Esophagus muscularis mucosa (tissue), 4 donors: ENCODE measurements around the gene PADI2. TPM values are rescaled to one million over a fixed set of nuclear protein-coding genes. Genes with fewer than 3 reads are reported as not detected.
A peak's percentile ranks its signal among the peaks of the same experiment; 100 is the strongest.

Source experiments
- DNase-seq: peaks from one replicate; pipeline ENCODE4 v3.0.0-alpha.2; 2017; ENCODE audit errors: extremely low spot score
- H3K27ac ChIP-seq, 4 donors: fragments of 200-600 bp; sonication (generic); replicated peaks in 1 of 4; 1 replicate in 3 of 4; 2 replicates in 1 of 4; pipeline ENCODE4 v1.5.1; 2016 to 2019; ENCODE audit warnings: mild to moderate bottlenecking in 1 of 4
- H3K27me3 ChIP-seq, 4 donors: fragments of 200-600 bp; sonication (generic); one replicate each; pipeline versions ENCODE4 v1.5.1 to v1.6.0; 2016 to 2019
- H3K36me3 ChIP-seq, 4 donors: fragments of 200-600 bp; sonication (generic); one replicate each; pipeline ENCODE4 v1.5.1; 2016 to 2019
- H3K4me1 ChIP-seq, 4 donors: fragments of 200-600 bp; sonication (generic); one replicate each; pipeline ENCODE4 v1.5.1; 2016 to 2019
- H3K4me3 ChIP-seq, 4 donors: fragments of 200-600 bp; sonication (generic); 1 replicate in 2 of 4; 2 replicates in 2 of 4; pipeline ENCODE4 v1.5.1; 2016 to 2019; ENCODE audit warnings: mild to moderate bottlenecking in 4 of 4, moderate library complexity in 1 of 4
- H3K9me3 ChIP-seq, 4 donors: fragments of 200-600 bp; sonication (generic); 1 replicate in 3 of 4; 2 replicates in 1 of 4; pipeline ENCODE4 v1.5.1; 2016 to 2019
- CTCF ChIP-seq, 3 experiments: fragments of 200-600 bp in 2 of 3; fragments of 450-650 bp in 1 of 3; sonication (generic) in 2 of 3; IDR thresholded peaks; one replicate each; pipeline ENCODE4 v1.5.1; 2017 to 2019; ENCODE audit warnings: antibody characterized with exemption in 3 of 3, mild to moderate bottlenecking in 2 of 3, moderate library complexity in 1 of 3
- EP300 ChIP-seq: sonication (generic); formaldehyde crosslinking; IDR thresholded peaks from one replicate; pipeline ENCODE4 v1.6.1; 2017; ENCODE audit warnings: antibody characterized with exemption
- POLR2A ChIP-seq: fragments of 450-650 bp; IDR thresholded peaks from one replicate; pipeline ENCODE4 v1.6.1; 2017; ENCODE audit warnings: antibody characterized with exemption, moderate library complexity, mild to moderate bottlenecking, low read depth
- POLR2AphosphoS5 ChIP-seq, 2 donors: sonication (generic); formaldehyde crosslinking; IDR thresholded peaks; one replicate each; pipeline ENCODE4 v1.6.1; 2017; ENCODE audit warnings: antibody characterized with exemption in 2 of 2
- WGBS: methylation state at CpG from one replicate; pipeline ENCODE4 v1.1.5; 2018; 5-methylcytosine and 5-hydroxymethylcytosine counted together
- intact Hi-C: fragments of 100-400 bp; cut with DNase I; formaldehyde crosslinking; loops from one replicate; pipeline ENCODE4 v1.15.1; 2023
- total RNA-seq, 4 donors: library from RNA; depleted of rRNA; stranded (reverse); fragments of >200 nt; gene quantifications; one replicate each; pipeline versions ENCODE4 v1.1.0 to v1.2.1, GENCODE V29; 2016

PADI2 gene
- total RNA-seq, 4 donors from 2014 or later = 0.39 to 2.0 (median 0.65) TPM

GRCh38 chr1:17047924-17048323, 71.3 kb downstream of the PADI2 start:
- no peak for TF ChIP-seq POLR2A
- TF ChIP-seq POLR2AphosphoS5 (IDR thresholded peaks at IDR 0.05) = no peak
- no peak for TF ChIP-seq EP300
- TF ChIP-seq CTCF (IDR thresholded peaks at IDR 0.05) = no peak
- Histone ChIP-seq H3K27me3 (no peaks in the 10 kb centered on the region), H3K4me1 (peaks cover 30 to 61% (median 37%) of the 10 kb centered on the region in 4 donors), H3K4me3 (no peak overlapping the region), H3K9me3 (peaks cover 0 to 4% (median 0%) of the 10 kb centered on the region in 4 donors), H3K27ac (no peak overlapping the region), H3K36me3 (peaks cover 21 to 55% (median 40%) of the 10 kb centered on the region in 4 donors)
- intact Hi-C loops = loop anchor here (5.0 kb wide), 1 partner anchor 36 kb away; the partner anchor contains the start of gene ATP13A2
- no peak for DNase-seq
- 87% methylated on average over 5 of the region's 5 CpGs for WGBS

- H3K4me1 ChIP-seq = peaks cover 15 to 45% (median 24%) of the 10 kb centered on the region in 4 donors
- no peaks in the 10 kb centered on the region for H3K27me3 ChIP-seq
- WGBS = 57% methylated on average over 3 of the region's 3 CpGs
- H3K36me3 ChIP-seq = peaks cover 34 to 64% (median 52%) of the 10 kb centered on the region in 4 donors
- peaks cover 0 to 4% (median 0%) of the 10 kb centered on the region in 4 donors for H3K9me3 ChIP-seq
- H3K4me3 ChIP-seq = peak overlapping the region in 1 of 4 donors; percentile 33
- no peak for TF ChIP-seq POLR2A
- peak in 1 of 3 experiments; percentile 4 for TF ChIP-seq CTCF (IDR thresholded peaks at IDR 0.05)
- no peak for TF ChIP-seq POLR2AphosphoS5 (IDR thresholded peaks at IDR 0.05)
- no peak for TF ChIP-seq EP300
- peak overlapping the region in 2 of 4 donors; percentile 11 to 20 for H3K27ac ChIP-seq
- intact Hi-C loops = loop anchor here (5.0 kb wide), 1 partner anchor 34 kb away; the partner anchor contains the start of gene ATP13A2
- no peak for DNase-seq
Measured at GRCh38 chr1:17046334-17046657, 73.0 kb downstream of the PADI2 start.

- H3K27me3 ChIP-seq = no peaks in the 10 kb centered on the region
- DNase-seq = no peak
- intact Hi-C loops = loop anchor here (2.0 to 5.0 kb wide), 2 partner anchors 33 to 95 kb away; partner anchors contain the start of gene ATP13A2
- H3K4me1 ChIP-seq = peaks cover 12 to 40% (median 20%) of the 10 kb centered on the region in 4 donors
- H3K36me3 ChIP-seq = peaks cover 39 to 66% (median 55%) of the 10 kb centered on the region in 4 donors
- peaks cover 0 to 4% (median 0%) of the 10 kb centered on the region in 4 donors for H3K9me3 ChIP-seq
- TF ChIP-seq CTCF (IDR thresholded peaks at IDR 0.05) (peak; percentile 75 to 80 (median 79)), EP300 (no peak), POLR2A (no peak), POLR2AphosphoS5 (IDR thresholded peaks at IDR 0.05) (no peak)
- WGBS = 33% methylated on average over 9 of the region's 9 CpGs
- peak overlapping the region; percentile 11 to 48 (median 32) for H3K27ac ChIP-seq
- peak overlapping the region; percentile 23 to 39 (median 31) for H3K4me3 ChIP-seq
Measured at GRCh38 chr1:17045634-17046333, 73.5 kb downstream of the PADI2 start.

GRCh38 chr1:17045150-17045549, 74.1 kb downstream of the PADI2 start:
- peaks cover 12 to 34% (median 18%) of the 10 kb centered on the region in 4 donors for H3K4me1 ChIP-seq
- H3K27ac ChIP-seq = peak overlapping the region in 2 of 4 donors; percentile 18 to 47
- H3K9me3 ChIP-seq = peaks cover 0 to 4% (median 0%) of the 10 kb centered on the region in 4 donors
- no peak for TF ChIP-seq POLR2AphosphoS5 (IDR thresholded peaks at IDR 0.05)
- no peak for TF ChIP-seq POLR2A
- no peak for TF ChIP-seq EP300
- TF ChIP-seq CTCF (IDR thresholded peaks at IDR 0.05) = no peak
- no peaks in the 10 kb centered on the region for H3K27me3 ChIP-seq
- 63% methylated on average over 5 of the region's 5 CpGs for WGBS
- DNase-seq = no peak
- H3K36me3 ChIP-seq = peaks cover 38 to 69% (median 58%) of the 10 kb centered on the region in 4 donors
- H3K4me3 ChIP-seq = no peak overlapping the region
- intact Hi-C loops = loop anchor here (2.0 to 5.0 kb wide), 2 partner anchors 33 to 94 kb away; partner anchors contain the start of gene ATP13A2
